ENCODE measurements around the gene PRRT1B. TPM values are rescaled to one million over a fixed set of nuclear protein-coding genes. Genes with fewer than 3 reads are reported as not detected.
"Not testable (repeated sequence)": the region's sequence is repeated elsewhere in the genome, so short reads cannot be mapped to it uniquely, and the experiment has no call there.

PRRT1B gene
- total and polyA plus RNA-seq, 2 donors, result not detected

DNA sequence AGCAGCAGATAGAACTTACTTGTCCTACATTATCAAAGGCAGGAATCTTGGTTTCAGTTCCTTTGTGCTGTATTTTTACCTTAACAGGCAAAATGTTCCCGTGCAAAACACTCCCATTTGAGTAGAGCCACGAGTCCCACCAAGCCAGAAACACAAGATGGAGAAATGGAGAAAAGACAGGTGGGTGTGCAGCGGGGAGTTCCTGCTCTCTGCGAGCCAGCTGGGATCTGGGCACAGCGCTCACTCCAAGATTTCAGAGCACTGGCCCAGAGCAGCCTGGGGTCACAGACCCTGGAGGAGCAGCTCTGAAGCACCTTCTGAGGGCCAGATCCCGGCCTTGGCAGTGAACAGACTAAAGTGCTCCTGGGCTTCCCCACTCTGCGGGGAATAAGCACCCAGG is 17.1 kb upstream of the PRRT1B start:
- 92% methylated on average over 7 of the region's 7 CpGs for WGBS
- no peak for DNase-seq (ENCODE audit: extremely low spot score)
- no peak overlapping the region for H3K4me3 ChIP-seq (ENCODE audit: low read depth, low read length)
- no peak overlapping the region for H3K27ac ChIP-seq (ENCODE audit: low read depth)
- H3K36me3 ChIP-seq (ENCODE audit: insufficient read depth), result peaks cover 3% of the 10 kb centered on the region
- H3K4me1 ChIP-seq (ENCODE audit: insufficient read depth), result no peaks in the 10 kb centered on the region

GRCh38 chr9:131528886-131529505 is 16.3 kb upstream of the PRRT1B start:
- WGBS, result 95% methylated on average over 35 of the region's 35 CpGs
- DNase-seq (ENCODE audit: extremely low spot score), result no peak

GRCh38 chr9:131529597-131530545 is 15.5 kb upstream of the PRRT1B start:
- WGBS, result 62% methylated on average over 24 of the region's 24 CpGs
- no peak for DNase-seq (ENCODE audit: extremely low spot score)
- peak overlapping the region; percentile 97 for H3K4me3 ChIP-seq (ENCODE audit: low read depth, low read length)
- peaks cover 3% of the 10 kb centered on the region for H3K36me3 ChIP-seq (ENCODE audit: insufficient read depth)
- H3K4me1 ChIP-seq (ENCODE audit: insufficient read depth), result no peaks in the 10 kb centered on the region
- no peak overlapping the region for H3K27ac ChIP-seq (ENCODE audit: low read depth)

More at GRCh38 chr9:131528886-131529505, 16.3 kb upstream of the PRRT1B start:
- Histone ChIP-seq H3K27ac (ENCODE audit: low read depth) (no peak overlapping the region), H3K4me1 (ENCODE audit: insufficient read depth) (no peaks in the 10 kb centered on the region), H3K4me3 (ENCODE audit: low read depth, low read length) (no peak overlapping the region), H3K36me3 (ENCODE audit: insufficient read depth) (peaks cover 3% of the 10 kb centered on the region)

DNA sequence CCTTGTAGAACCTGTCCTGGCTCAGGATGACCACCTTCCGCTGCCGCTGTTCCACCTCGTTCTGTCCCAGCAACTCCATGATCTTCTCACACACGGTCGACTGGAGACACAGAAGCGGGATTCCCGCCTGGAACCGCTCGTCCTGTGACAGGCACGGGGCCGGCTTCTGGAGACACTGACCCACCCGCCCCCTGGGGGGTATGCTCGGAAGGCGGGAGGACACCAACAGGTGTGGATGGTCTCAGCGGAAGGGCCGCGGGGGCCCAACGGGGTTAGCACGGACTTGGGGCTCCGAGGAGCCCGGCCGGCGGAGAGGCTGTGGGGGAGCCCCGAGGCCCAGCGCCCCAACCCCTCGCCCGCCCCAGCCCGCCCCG is 14.8 kb upstream of the PRRT1B start:
- peaks cover 3% of the 10 kb centered on the region for H3K36me3 ChIP-seq (ENCODE audit: insufficient read depth)
- 2% methylated on average over 29 of the region's 29 CpGs for WGBS

GRCh38 chr9:131530920-131531832 is 14.1 kb upstream of the PRRT1B start, which contains the start of gene UCK1:
Gene UCK1, minus strand, starts transcription at chr9:131531263. Its CDS starts 89 bp downstream, at chr9:131531174.
- no peaks in the 10 kb centered on the region for H3K4me1 ChIP-seq (ENCODE audit: insufficient read depth)
- WGBS, result 5% methylated on average over 103 of the region's 103 CpGs

More for the DNA sequence above, 14.8 kb upstream of the PRRT1B start:
- Histone ChIP-seq H3K4me1 (ENCODE audit: insufficient read depth) (no peaks in the 10 kb centered on the region), H3K27ac (ENCODE audit: low read depth) (no peak overlapping the region), H3K4me3 (ENCODE audit: low read depth, low read length) (peak overlapping the region; percentile 97)
- DNase-seq (ENCODE audit: extremely low spot score), result no peak

GRCh38 chr9:131534721-131535237 is 10.5 kb upstream of the PRRT1B start:
- no peak for DNase-seq (ENCODE audit: extremely low spot score)
- Histone ChIP-seq H3K4me3 (ENCODE audit: low read depth, low read length) (no peak overlapping the region), H3K36me3 (ENCODE audit: insufficient read depth) (no peaks in the 10 kb centered on the region), H3K27ac (ENCODE audit: low read depth) (no peak overlapping the region), H3K4me1 (ENCODE audit: insufficient read depth) (no peaks in the 10 kb centered on the region)
- 51% methylated on average over 8 of the region's 8 CpGs for WGBS

More at GRCh38 chr9:131530920-131531832, 14.1 kb upstream of the PRRT1B start, which contains the start of gene UCK1:
- no peak for DNase-seq (ENCODE audit: extremely low spot score)
- H3K36me3 ChIP-seq (ENCODE audit: insufficient read depth), result peaks cover 3% of the 10 kb centered on the region
- H3K4me3 ChIP-seq (ENCODE audit: low read depth, low read length), result peak within 1 kb of the TSS; percentile 97
- H3K27ac ChIP-seq (ENCODE audit: low read depth), result peak within 1 kb of the TSS; percentile 69

GRCh38 chr9:131537946-131538345 is 7.4 kb upstream of the PRRT1B start:
- Histone ChIP-seq H3K36me3 (ENCODE audit: insufficient read depth) (no peaks in the 10 kb centered on the region), H3K4me1 (ENCODE audit: insufficient read depth) (no peaks in the 10 kb centered on the region), H3K4me3 (ENCODE audit: low read depth, low read length) (no peak overlapping the region), H3K27ac (ENCODE audit: low read depth) (no peak overlapping the region)
- DNase-seq (ENCODE audit: extremely low spot score), result no peak
- 94% methylated on average over 19 of the region's 19 CpGs for WGBS

- Histone ChIP-seq H3K4me3 (ENCODE audit: low read depth, low read length) (no peak overlapping the region), H3K27ac (ENCODE audit: low read depth) (no peak overlapping the region), H3K4me1 (ENCODE audit: insufficient read depth) (no peaks in the 10 kb centered on the region), H3K36me3 (ENCODE audit: insufficient read depth) (no peaks in the 10 kb centered on the region)
- no peak for DNase-seq (ENCODE audit: extremely low spot score)
- 86% methylated on average over 7 of the region's 7 CpGs for WGBS
Measured at GRCh38 chr9:131539223-131539923, 6.0 kb upstream of the PRRT1B start.

DNA sequence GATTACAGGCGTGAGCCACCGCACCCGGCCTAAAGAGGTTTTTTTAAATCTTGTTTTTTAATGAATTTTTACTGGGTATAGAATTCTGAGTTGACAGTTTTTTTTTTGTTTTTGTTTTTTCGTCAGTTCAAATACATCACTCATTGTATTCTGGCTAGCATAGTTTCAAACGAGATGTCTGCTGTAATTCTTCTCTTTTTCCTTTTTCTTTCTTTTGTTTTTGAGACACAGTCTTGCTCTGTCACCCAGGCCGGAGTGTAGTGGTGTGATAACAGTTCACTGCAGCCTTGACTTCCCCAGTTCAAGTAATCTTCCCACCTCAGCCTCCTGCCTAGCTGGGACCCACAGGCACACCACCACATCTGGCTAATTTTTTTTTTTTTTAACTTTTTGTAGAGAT is 2.2 kb upstream of the PRRT1B start:
- 94% methylated on average over 6 of the region's 6 CpGs for WGBS
- H3K4me1 ChIP-seq (ENCODE audit: insufficient read depth), result peaks cover 4% of the 10 kb centered on the region
- no peak for DNase-seq (ENCODE audit: extremely low spot score)

GRCh38 chr9:131545786-131546335 is 538 bp downstream of the PRRT1B start:
- Histone ChIP-seq H3K4me3 (ENCODE audit: low read depth, low read length) (no peak overlapping the region), H3K4me1 (ENCODE audit: insufficient read depth) (peaks cover 4% of the 10 kb centered on the region), H3K27ac (ENCODE audit: low read depth) (no peak overlapping the region), H3K36me3 (ENCODE audit: insufficient read depth) (no peaks in the 10 kb centered on the region)
- no peak for DNase-seq (ENCODE audit: extremely low spot score)
- WGBS, result 3% methylated on average over 30 of the region's 30 CpGs

More for the DNA sequence above, 2.2 kb upstream of the PRRT1B start:
- H3K27ac ChIP-seq (ENCODE audit: low read depth), result no peak overlapping the region
- H3K36me3 ChIP-seq (ENCODE audit: insufficient read depth), result no peaks in the 10 kb centered on the region
- no peak overlapping the region for H3K4me3 ChIP-seq (ENCODE audit: low read depth, low read length)

DNA sequence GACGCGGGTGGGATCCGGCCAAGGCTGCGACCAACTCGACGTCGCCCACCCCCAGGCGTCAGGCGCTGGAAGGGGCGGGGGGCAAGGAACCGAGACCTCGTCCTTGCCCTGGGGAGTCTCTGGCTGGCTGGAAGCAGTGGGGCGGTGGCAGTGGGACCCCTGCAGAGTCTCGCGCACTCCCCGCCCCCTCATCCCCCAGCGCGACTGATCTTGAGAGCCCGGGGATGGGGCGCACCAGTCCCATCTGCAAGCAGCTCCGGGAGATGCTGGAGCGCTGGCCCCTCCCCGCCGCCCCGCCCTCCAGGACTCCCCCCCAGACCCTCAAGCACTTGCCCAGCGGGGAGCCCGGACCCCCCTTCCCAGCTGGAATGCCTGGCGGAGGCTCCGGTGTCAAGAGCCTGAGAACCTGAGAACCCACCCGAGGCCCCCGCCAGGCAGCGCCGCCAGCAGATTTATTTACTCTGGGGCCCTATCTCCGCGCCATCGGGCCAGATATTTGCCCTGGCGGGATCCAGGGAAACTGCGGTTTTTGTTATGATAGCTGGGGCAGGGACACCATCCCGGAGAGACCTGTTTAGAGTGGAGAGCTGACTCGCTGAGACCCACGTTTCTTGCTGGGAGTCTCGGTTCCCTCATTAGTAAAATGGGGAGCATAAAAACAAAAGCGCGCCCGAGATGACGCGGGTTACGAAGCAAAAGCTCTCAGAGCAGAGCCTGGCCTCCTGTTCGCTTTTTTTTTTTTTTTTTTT is 1.2 kb downstream of the PRRT1B start:
- no peak overlapping the region for H3K27ac ChIP-seq (ENCODE audit: low read depth)
- DNase-seq (ENCODE audit: extremely low spot score), result peak; percentile 18
- no peaks in the 10 kb centered on the region for H3K36me3 ChIP-seq (ENCODE audit: insufficient read depth)
- H3K4me3 ChIP-seq (ENCODE audit: low read depth, low read length), result peak overlapping the region; percentile 5
- H3K4me1 ChIP-seq (ENCODE audit: insufficient read depth), result peaks cover 4% of the 10 kb centered on the region
- WGBS, result under 1% methylated on average over 49 of the region's 49 CpGs

DNA sequence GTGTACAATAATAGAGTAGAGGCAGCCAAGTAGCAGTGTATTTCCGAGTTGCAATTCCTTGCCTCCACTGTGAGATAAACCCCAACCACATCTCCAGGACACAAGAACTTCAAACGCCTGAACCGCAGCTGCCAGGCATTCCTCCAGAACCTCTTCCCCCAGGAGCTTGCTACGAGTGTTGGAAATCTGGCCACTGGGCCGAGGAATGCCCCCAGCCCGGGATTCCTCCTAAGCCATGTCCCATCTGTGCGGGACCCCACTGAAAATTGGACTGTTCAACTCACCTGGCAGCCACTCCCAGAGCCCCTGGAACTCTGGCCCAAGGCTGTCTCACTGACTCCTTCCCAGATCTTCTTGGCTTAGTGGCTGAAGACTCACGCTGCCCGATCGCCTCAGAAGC is 3.9 kb downstream of the PRRT1B start:
- H3K4me1 ChIP-seq (ENCODE audit: insufficient read depth); H3K36me3 ChIP-seq (ENCODE audit: insufficient read depth); H3K27ac ChIP-seq (ENCODE audit: low read depth); H3K4me3 ChIP-seq (ENCODE audit: low read depth, low read length); DNase-seq (ENCODE audit: extremely low spot score): not testable (repeated sequence)
- WGBS, result 88% methylated on average over 10 of the region's 10 CpGs
